Measurements from ENCODE around the gene OGG1. TPM values are rescaled to one million over a fixed set of nuclear protein-coding genes. Genes with fewer than 3 reads are reported as not detected.

The OGG1 gene
- total RNA-seq, 1 donor = 32.1 TPM

DNA sequence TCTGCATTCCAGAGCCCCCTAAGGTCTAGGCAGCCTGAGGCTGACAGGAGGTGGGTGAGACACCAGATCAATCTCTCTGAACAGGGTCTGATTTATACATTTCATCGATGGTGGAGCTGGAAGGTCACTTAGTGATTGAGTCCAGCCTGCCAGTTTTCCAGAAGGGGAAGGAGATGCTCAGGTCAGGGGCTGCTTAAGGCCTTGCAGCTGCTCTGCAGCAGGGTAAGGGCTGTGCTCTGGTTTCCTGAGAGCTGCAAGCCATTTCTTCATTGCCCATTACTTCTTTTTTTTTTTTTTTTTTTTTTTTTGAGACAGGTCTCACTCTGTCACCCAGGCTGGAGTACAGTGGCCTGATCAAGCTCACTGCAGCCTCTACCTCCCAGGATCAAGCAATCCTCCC is 31.8 kb downstream of the OGG1 start:
- DNase-seq (ENCODE audit: low read depth) = no peak
- no peak overlapping the region for H3K4me3 ChIP-seq (ENCODE audit: low read depth, low read length)
- TF ChIP-seq CTCF (IDR thresholded peaks at IDR 0.05; ENCODE audit: insufficient read depth, low read length) = no peak

- no peak for TF ChIP-seq CTCF (IDR thresholded peaks at IDR 0.05; ENCODE audit: insufficient read depth, low read length)
- H3K4me3 ChIP-seq (ENCODE audit: low read depth, low read length) = no peak overlapping the region
- no peak for DNase-seq (ENCODE audit: low read depth)
Observed at GRCh38 chr3:9781978-9782603, 32.3 kb downstream of the OGG1 start.

DNA sequence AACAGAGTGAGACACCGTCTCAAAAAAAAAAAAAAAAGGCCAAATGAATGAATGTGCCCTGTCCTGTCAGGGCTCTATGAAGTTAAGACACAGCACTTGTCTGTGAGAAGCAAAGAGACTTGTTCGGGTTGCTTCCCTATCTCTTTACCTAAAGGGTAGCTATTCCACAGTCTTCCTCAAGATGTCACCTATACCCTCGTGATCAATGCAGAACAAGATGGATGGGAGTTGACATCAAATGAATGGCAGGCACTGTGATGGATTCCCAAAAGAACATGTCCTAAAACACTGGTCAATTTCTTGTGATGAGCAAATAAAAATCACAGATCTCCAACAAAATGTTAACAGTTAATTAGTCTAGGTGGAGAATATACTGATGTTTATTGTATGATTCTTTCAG is 33.0 kb downstream of the OGG1 start:
- H3K4me3 ChIP-seq (ENCODE audit: low read depth, low read length) = no peak overlapping the region
- DNase-seq (ENCODE audit: low read depth) = no peak
- no peak for TF ChIP-seq CTCF (IDR thresholded peaks at IDR 0.05; ENCODE audit: insufficient read depth, low read length)

DNA sequence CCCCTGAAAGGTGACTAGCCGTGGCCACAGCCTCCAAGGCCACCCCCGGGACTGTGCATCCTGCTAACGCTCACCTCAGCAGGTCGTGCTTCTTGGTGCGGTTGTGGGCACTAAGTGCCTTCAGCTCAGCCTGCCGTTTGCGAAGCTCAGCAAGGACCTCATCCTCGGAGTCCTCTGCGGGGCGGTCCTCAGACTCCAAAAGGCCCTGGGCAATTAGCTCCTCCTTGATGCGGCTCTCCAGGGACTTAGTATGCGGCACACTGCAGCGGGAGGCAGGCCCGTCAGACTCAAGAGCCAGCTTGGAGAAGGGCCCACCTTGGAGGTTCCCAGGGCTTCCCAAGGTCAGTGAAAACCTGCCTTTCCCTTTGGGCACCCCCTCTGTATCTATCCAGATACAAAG is 34.2 kb downstream of the OGG1 start:
- DNase-seq (ENCODE audit: low read depth) = no peak
- H3K4me3 ChIP-seq (ENCODE audit: low read depth, low read length) = no peak overlapping the region
- TF ChIP-seq CTCF (IDR thresholded peaks at IDR 0.05; ENCODE audit: insufficient read depth, low read length) = no peak

- no peak overlapping the region for H3K4me3 ChIP-seq (ENCODE audit: low read depth, low read length)
- DNase-seq (ENCODE audit: low read depth) = peak; percentile 34
- no peak for TF ChIP-seq CTCF (IDR thresholded peaks at IDR 0.05; ENCODE audit: insufficient read depth, low read length)
Observed at GRCh38 chr3:9784965-9785364, 35.2 kb downstream of the OGG1 start.

GRCh38 chr3:9785602-9786001 is 35.9 kb downstream of the OGG1 start:
- no peak for TF ChIP-seq CTCF (IDR thresholded peaks at IDR 0.05; ENCODE audit: insufficient read depth, low read length)
- no peak overlapping the region for H3K4me3 ChIP-seq (ENCODE audit: low read depth, low read length)
- DNase-seq (ENCODE audit: low read depth) = no peak

- no peak for DNase-seq (ENCODE audit: low read depth)
- no peak overlapping the region for H3K4me3 ChIP-seq (ENCODE audit: low read depth, low read length)
- no peak for TF ChIP-seq CTCF (IDR thresholded peaks at IDR 0.05; ENCODE audit: insufficient read depth, low read length)
Observed at GRCh38 chr3:9786209-9786739, 36.5 kb downstream of the OGG1 start.

Measured in fibroblast of the aortic adventitia (primary cell).